ENCODE results near the gene FANCI. TPM values are rescaled to one million over a fixed set of nuclear protein-coding genes. Genes with fewer than 3 reads are reported as not detected.
A peak's percentile ranks its signal among the peaks of the same experiment; 100 is the strongest.

FANCI gene
- total RNA-seq, 1 donor from 2014 or later = 133 TPM

GRCh38 chr15:89320200-89320599, 76.4 kb downstream of the FANCI start:
- Histone ChIP-seq H3K4me3 (no peak overlapping the region), H3K79me2 (ENCODE audit: low read depth) (no peaks in the 10 kb centered on the region), H3K9me3 (ENCODE audit: low read depth) (no peaks in the 10 kb centered on the region), H4K20me1 (ENCODE audit: low read depth) (peaks cover 8% of the 10 kb centered on the region), H3K4me2 (no peak overlapping the region), H2AFZ (replicated peaks) (no peak overlapping the region), H3K27me3 (no peaks in the 10 kb centered on the region), H3K4me1 (no peaks in the 10 kb centered on the region), H3K9ac (no peak overlapping the region), H3K27ac (no peak overlapping the region), H3K36me3 (no peaks in the 10 kb centered on the region), H3F3A (ENCODE audit: low read depth) (peaks cover 25% of the 10 kb centered on the region)
- peaks cover 5% of the 10 kb centered on the region for H3K27me3 Mint-ChIP-seq (ENCODE audit: insufficient read depth, low read depth)
- no peaks in the 10 kb centered on the region for H3K9me3 Mint-ChIP-seq
- no peak overlapping the region for H3K4me3 Mint-ChIP-seq
- H3K36me3 Mint-ChIP-seq = peaks cover 46% of the 10 kb centered on the region
- no peak overlapping the region for H3K27ac Mint-ChIP-seq
- DNase-seq (ENCODE audit: low spot score) = no peak
- H3K4me1 Mint-ChIP-seq = no peaks in the 10 kb centered on the region
- TF ChIP-seq, protein P1, sequence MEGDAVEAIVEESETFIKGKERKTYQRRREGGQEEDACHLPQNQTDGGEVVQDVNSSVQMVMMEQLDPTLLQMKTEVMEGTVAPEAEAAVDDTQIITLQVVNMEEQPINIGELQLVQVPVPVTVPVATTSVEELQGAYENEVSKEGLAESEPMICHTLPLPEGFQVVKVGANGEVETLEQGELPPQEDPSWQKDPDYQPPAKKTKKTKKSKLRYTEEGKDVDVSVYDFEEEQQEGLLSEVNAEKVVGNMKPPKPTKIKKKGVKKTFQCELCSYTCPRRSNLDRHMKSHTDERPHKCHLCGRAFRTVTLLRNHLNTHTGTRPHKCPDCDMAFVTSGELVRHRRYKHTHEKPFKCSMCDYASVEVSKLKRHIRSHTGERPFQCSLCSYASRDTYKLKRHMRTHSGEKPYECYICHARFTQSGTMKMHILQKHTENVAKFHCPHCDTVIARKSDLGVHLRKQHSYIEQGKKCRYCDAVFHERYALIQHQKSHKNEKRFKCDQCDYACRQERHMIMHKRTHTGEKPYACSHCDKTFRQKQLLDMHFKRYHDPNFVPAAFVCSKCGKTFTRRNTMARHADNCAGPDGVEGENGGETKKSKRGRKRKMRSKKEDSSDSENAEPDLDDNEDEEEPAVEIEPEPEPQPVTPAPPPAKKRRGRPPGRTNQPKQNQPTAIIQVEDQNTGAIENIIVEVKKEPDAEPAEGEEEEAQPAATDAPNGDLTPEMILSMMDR (IDR thresholded peaks at IDR 0.05) = no peak
- TF ChIP-seq EZH2 (IDR thresholded peaks at IDR 0.05) (no peak), EZH2phosphoT487 (IDR thresholded peaks at IDR 0.05) (no peak)

- H3K4me1 ChIP-seq = no peaks in the 10 kb centered on the region
- Mint-ChIP-seq H3K4me1 (no peaks in the 10 kb centered on the region), H3K36me3 (peaks cover 40% of the 10 kb centered on the region), H3K27me3 (ENCODE audit: insufficient read depth, low read depth) (peaks cover 5% of the 10 kb centered on the region), H3K4me3 (no peak overlapping the region), H3K27ac (no peak overlapping the region), H3K9me3 (no peaks in the 10 kb centered on the region)
- H3K9me3 ChIP-seq (ENCODE audit: low read depth) = no peaks in the 10 kb centered on the region
- no peak for TF ChIP-seq EZH2phosphoT487 (IDR thresholded peaks at IDR 0.05)
- TF ChIP-seq, protein P1 (IDR thresholded peaks at IDR 0.05) = peak; percentile 9
- H3K79me2 ChIP-seq (ENCODE audit: low read depth) = no peaks in the 10 kb centered on the region
- H4K20me1 ChIP-seq (ENCODE audit: low read depth) = peaks cover 3% of the 10 kb centered on the region
- H3K27me3 ChIP-seq = no peaks in the 10 kb centered on the region
- H3K9ac ChIP-seq = no peak overlapping the region
- H2AFZ ChIP-seq (replicated peaks) = no peak overlapping the region
- H3K36me3 ChIP-seq = no peaks in the 10 kb centered on the region
- no peak overlapping the region for H3K27ac ChIP-seq
- H3K4me2 ChIP-seq = no peak overlapping the region
- DNase-seq (ENCODE audit: low spot score) = no peak
- peaks cover 17% of the 10 kb centered on the region for H3F3A ChIP-seq (ENCODE audit: low read depth)
- no peak overlapping the region for H3K4me3 ChIP-seq
Observed at GRCh38 chr15:89321521-89322410, 78.0 kb downstream of the FANCI start.

- H3K4me3 Mint-ChIP-seq = no peak overlapping the region
- peaks cover 43% of the 10 kb centered on the region for H3K36me3 Mint-ChIP-seq
- peaks cover 8% of the 10 kb centered on the region for H4K20me1 ChIP-seq (ENCODE audit: low read depth)
- H3K79me2 ChIP-seq (ENCODE audit: low read depth) = no peaks in the 10 kb centered on the region
- H3K4me1 ChIP-seq = no peaks in the 10 kb centered on the region
- H3K4me2 ChIP-seq = no peak overlapping the region
- H3K27ac ChIP-seq = no peak overlapping the region
- peaks cover 5% of the 10 kb centered on the region for H3K36me3 ChIP-seq
- no peaks in the 10 kb centered on the region for H3K27me3 ChIP-seq
- H2AFZ ChIP-seq (replicated peaks) = no peak overlapping the region
- no peaks in the 10 kb centered on the region for H3K4me1 Mint-ChIP-seq
- H3K9me3 Mint-ChIP-seq = no peaks in the 10 kb centered on the region
- no peaks in the 10 kb centered on the region for H3K9me3 ChIP-seq (ENCODE audit: low read depth)
- H3K27ac Mint-ChIP-seq = no peak overlapping the region
- H3K9ac ChIP-seq = no peak overlapping the region
- TF ChIP-seq EZH2phosphoT487 (IDR thresholded peaks at IDR 0.05) (no peak), EZH2 (IDR thresholded peaks at IDR 0.05) (no peak)
- TF ChIP-seq, protein P1 (IDR thresholded peaks at IDR 0.05) = no peak
- DNase-seq (ENCODE audit: low spot score) = no peak
- no peak overlapping the region for H3K4me3 ChIP-seq
- H3K27me3 Mint-ChIP-seq (ENCODE audit: insufficient read depth, low read depth) = peaks cover 5% of the 10 kb centered on the region
- H3F3A ChIP-seq (ENCODE audit: low read depth) = peaks cover 11% of the 10 kb centered on the region
Observed at GRCh38 chr15:89322822-89323221, 79.0 kb downstream of the FANCI start.

Data from neural progenitor cell (in vitro differentiated cells).